MM.1S (cell line): ENCODE data around the gene C2CD3.

Experiments used
- CTCF ChIP-seq: fragments of 300-600 bp; sonication (generic); IDR thresholded peaks from 2 replicates; pipeline ENCODE4 v1.5.1; 2016; ENCODE audit warnings: antibody characterized with exemption, low read length, mixed read lengths
- EZH2 ChIP-seq: fragments of 300-600 bp; sonication (generic); optimal IDR thresholded peaks from 2 replicates; pipeline ENCODE3; 2017; ENCODE audit warnings: low read depth, mild to moderate bottlenecking, antibody characterized with exemption, low read length, mixed read lengths
- EZH2phosphoT487 ChIP-seq: fragments of 300-600 bp; sonication (generic); IDR thresholded peaks from 2 replicates; pipeline ENCODE4 v1.6.1; 2018; ENCODE audit warnings: antibody characterized with exemption, low read length

- TF ChIP-seq CTCF (no peak), EZH2 (no peak), EZH2phosphoT487 (no peak)
Measured at GRCh38 chr11:74020539-74020938, 150.3 kb downstream of the C2CD3 start.
